ENCODE results near the gene PACSIN3. TPM values are rescaled to one million over a fixed set of nuclear protein-coding genes. Genes with fewer than 3 reads are reported as not detected.

PACSIN3 gene
- total and polyA plus RNA-seq, 2 of the 13 experiments (the other 11 are each of a cell fraction or from before 2014, with no cell fraction given): 47.9 to 93.3 TPM

DNA sequence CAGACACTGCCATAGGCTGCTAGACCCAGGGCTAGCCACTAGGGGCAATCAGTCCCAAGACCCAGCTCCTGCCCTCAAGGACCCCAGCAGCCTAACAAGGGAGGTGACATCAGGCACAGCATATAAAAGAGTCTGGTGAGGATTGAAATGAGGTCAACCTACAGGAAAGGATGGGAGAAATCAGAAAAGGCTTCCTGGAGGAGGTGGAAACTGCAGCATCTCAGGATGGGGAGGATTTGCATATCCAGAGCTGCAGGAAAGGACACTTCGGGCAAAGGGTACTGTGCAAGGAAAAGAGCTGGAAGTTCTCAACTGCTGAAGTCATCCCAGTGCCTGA is 6.6 kb downstream of the PACSIN3 start (continued):
- TF ChIP-seq, protein P1, sequence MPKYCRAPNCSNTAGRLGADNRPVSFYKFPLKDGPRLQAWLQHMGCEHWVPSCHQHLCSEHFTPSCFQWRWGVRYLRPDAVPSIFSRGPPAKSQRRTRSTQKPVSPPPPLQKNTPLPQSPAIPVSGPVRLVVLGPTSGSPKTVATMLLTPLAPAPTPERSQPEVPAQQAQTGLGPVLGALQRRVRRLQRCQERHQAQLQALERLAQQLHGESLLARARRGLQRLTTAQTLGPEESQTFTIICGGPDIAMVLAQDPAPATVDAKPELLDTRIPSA (CRISPR knock-in tag; IDR thresholded peaks at IDR 0.05; ENCODE audit: borderline replicate concordance): no peak
- TF ChIP-seq ZNF615 (CRISPR knock-in tag; IDR thresholded peaks at IDR 0.05; ENCODE audit: borderline replicate concordance): no peak
- no peak for TF ChIP-seq ZNF703 (CRISPR knock-in tag; IDR thresholded peaks at IDR 0.05; ENCODE audit: borderline replicate concordance)
- no peak for TF ChIP-seq SRSF4 (IDR thresholded peaks at IDR 0.05; ENCODE audit: low read depth, low read length, poor library complexity, severe bottlenecking)
- no peak for TF ChIP-seq TCF7 (IDR thresholded peaks at IDR 0.05; ENCODE audit: low read depth)
- TF ChIP-seq, protein P2, sequence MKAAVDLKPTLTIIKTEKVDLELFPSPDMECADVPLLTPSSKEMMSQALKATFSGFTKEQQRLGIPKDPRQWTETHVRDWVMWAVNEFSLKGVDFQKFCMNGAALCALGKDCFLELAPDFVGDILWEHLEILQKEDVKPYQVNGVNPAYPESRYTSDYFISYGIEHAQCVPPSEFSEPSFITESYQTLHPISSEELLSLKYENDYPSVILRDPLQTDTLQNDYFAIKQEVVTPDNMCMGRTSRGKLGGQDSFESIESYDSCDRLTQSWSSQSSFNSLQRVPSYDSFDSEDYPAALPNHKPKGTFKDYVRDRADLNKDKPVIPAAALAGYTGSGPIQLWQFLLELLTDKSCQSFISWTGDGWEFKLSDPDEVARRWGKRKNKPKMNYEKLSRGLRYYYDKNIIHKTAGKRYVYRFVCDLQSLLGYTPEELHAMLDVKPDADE (CRISPR knock-in tag; IDR thresholded peaks at IDR 0.05): no peak
- TF ChIP-seq RFX3 (CRISPR knock-in tag; IDR thresholded peaks at IDR 0.05): no peak
- TF ChIP-seq, protein P3, sequence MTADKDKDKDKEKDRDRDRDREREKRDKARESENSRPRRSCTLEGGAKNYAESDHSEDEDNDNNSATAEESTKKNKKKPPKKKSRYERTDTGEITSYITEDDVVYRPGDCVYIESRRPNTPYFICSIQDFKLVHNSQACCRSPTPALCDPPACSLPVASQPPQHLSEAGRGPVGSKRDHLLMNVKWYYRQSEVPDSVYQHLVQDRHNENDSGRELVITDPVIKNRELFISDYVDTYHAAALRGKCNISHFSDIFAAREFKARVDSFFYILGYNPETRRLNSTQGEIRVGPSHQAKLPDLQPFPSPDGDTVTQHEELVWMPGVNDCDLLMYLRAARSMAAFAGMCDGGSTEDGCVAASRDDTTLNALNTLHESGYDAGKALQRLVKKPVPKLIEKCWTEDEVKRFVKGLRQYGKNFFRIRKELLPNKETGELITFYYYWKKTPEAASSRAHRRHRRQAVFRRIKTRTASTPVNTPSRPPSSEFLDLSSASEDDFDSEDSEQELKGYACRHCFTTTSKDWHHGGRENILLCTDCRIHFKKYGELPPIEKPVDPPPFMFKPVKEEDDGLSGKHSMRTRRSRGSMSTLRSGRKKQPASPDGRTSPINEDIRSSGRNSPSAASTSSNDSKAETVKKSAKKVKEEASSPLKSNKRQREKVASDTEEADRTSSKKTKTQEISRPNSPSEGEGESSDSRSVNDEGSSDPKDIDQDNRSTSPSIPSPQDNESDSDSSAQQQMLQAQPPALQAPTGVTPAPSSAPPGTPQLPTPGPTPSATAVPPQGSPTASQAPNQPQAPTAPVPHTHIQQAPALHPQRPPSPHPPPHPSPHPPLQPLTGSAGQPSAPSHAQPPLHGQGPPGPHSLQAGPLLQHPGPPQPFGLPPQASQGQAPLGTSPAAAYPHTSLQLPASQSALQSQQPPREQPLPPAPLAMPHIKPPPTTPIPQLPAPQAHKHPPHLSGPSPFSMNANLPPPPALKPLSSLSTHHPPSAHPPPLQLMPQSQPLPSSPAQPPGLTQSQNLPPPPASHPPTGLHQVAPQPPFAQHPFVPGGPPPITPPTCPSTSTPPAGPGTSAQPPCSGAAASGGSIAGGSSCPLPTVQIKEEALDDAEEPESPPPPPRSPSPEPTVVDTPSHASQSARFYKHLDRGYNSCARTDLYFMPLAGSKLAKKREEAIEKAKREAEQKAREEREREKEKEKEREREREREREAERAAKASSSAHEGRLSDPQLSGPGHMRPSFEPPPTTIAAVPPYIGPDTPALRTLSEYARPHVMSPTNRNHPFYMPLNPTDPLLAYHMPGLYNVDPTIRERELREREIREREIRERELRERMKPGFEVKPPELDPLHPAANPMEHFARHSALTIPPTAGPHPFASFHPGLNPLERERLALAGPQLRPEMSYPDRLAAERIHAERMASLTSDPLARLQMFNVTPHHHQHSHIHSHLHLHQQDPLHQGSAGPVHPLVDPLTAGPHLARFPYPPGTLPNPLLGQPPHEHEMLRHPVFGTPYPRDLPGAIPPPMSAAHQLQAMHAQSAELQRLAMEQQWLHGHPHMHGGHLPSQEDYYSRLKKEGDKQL (CRISPR knock-in tag; IDR thresholded peaks at IDR 0.05; ENCODE audit: low read depth): no peak
- no peak for TF ChIP-seq ZNF713 (CRISPR knock-in tag; IDR thresholded peaks at IDR 0.05)
- TF ChIP-seq, protein P4, sequence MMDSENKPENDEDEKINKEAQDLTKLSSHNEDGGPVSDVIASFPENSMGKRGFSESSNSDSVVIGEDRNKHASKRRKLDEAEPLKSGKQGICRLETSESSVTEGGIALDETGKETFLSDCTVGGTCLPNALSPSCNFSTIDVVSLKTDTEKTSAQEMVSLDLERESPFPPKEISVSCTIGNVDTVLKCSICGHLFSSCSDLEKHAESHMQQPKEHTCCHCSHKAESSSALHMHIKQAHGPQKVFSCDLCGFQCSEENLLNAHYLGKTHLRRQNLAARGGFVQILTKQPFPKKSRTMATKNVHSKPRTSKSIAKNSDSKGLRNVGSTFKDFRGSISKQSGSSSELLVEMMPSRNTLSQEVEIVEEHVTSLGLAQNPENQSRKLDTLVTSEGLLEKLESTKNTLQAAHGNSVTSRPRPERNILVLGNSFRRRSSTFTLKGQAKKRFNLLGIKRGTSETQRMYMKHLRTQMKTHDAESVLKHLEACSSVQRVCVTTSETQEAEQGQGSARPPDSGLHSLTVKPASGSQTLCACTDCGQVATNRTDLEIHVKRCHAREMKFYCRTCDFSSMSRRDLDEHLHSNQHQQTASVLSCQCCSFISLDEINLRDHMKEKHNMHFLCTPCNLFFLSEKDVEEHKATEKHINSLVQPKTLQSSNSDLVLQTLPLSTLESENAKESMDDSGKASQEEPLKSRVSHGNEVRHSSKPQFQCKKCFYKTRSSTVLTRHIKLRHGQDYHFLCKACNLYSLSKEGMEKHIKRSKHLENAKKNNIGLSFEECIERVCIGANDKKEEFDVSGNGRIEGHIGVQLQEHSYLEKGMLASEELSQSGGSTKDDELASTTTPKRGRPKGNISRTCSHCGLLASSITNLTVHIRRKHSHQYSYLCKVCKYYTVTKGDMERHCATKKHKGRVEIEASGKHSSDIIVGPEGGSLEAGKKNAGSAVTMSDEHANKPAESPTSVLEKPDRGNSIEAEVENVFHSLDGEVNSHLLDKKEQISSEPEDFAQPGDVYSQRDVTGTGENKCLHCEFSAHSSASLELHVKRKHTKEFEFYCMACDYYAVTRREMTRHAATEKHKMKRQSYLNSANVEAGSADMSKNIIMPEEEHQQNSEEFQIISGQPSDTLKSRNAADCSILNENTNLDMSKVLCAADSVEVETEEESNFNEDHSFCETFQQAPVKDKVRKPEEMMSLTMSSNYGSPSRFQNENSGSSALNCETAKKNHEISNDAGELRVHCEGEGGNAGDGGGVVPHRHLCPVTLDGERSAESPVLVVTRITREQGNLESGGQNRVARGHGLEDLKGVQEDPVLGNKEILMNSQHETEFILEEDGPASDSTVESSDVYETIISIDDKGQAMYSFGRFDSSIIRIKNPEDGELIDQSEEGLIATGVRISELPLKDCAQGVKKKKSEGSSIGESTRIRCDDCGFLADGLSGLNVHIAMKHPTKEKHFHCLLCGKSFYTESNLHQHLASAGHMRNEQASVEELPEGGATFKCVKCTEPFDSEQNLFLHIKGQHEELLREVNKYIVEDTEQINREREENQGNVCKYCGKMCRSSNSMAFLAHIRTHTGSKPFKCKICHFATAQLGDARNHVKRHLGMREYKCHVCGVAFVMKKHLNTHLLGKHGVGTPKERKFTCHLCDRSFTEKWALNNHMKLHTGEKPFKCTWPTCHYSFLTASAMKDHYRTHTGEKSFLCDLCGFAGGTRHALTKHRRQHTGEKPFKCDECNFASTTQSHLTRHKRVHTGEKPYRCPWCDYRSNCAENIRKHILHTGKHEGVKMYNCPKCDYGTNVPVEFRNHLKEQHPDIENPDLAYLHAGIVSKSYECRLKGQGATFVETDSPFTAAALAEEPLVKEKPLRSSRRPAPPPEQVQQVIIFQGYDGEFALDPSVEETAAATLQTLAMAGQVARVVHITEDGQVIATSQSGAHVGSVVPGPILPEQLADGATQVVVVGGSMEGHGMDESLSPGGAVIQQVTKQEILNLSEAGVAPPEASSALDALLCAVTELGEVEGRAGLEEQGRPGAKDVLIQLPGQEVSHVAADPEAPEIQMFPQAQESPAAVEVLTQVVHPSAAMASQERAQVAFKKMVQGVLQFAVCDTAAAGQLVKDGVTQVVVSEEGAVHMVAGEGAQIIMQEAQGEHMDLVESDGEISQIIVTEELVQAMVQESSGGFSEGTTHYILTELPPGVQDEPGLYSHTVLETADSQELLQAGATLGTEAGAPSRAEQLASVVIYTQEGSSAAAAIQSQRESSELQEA (CRISPR knock-in tag; IDR thresholded peaks at IDR 0.05; ENCODE audit: not compliant biosample characterization): no peak
- TF ChIP-seq, protein P5, sequence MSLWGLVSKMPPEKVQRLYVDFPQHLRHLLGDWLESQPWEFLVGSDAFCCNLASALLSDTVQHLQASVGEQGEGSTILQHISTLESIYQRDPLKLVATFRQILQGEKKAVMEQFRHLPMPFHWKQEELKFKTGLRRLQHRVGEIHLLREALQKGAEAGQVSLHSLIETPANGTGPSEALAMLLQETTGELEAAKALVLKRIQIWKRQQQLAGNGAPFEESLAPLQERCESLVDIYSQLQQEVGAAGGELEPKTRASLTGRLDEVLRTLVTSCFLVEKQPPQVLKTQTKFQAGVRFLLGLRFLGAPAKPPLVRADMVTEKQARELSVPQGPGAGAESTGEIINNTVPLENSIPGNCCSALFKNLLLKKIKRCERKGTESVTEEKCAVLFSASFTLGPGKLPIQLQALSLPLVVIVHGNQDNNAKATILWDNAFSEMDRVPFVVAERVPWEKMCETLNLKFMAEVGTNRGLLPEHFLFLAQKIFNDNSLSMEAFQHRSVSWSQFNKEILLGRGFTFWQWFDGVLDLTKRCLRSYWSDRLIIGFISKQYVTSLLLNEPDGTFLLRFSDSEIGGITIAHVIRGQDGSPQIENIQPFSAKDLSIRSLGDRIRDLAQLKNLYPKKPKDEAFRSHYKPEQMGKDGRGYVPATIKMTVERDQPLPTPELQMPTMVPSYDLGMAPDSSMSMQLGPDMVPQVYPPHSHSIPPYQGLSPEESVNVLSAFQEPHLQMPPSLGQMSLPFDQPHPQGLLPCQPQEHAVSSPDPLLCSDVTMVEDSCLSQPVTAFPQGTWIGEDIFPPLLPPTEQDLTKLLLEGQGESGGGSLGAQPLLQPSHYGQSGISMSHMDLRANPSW (CRISPR knock-in tag; IDR thresholded peaks at IDR 0.05; ENCODE audit: borderline replicate concordance): no peak
